Type B pancreatic cell (in vitro differentiated cells): ENCODE data around the gene HIVEP3. TPM values are rescaled to one million over a fixed set of nuclear protein-coding genes. Genes with fewer than 3 reads are reported as not detected.

Source experiments
- DNase-seq: peaks from one replicate; pipeline ENCODE4 v3.0.0; 2021; ENCODE audit warnings: mixed read lengths; ENCODE audit not compliant: unreplicated experiment; ENCODE audit errors: extremely low spot score
- H3K27ac Mint-ChIP-seq: 2 replicates; pipeline ENCODE4 v1.8.0; 2021; ENCODE audit warnings: mild to moderate bottlenecking, mixed read lengths
- H3K27me3 Mint-ChIP-seq: 2 replicates; pipeline ENCODE4 v1.8.0; 2021; ENCODE audit warnings: mixed read lengths
- H3K36me3 Mint-ChIP-seq: 2 replicates; pipeline ENCODE4 v1.8.0; 2021; ENCODE audit warnings: mixed read lengths
- H3K4me1 Mint-ChIP-seq: one replicate; pipeline ENCODE4 v1.8.0; 2021; ENCODE audit warnings: mixed read lengths; ENCODE audit not compliant: unreplicated experiment
- H3K4me3 Mint-ChIP-seq: 2 replicates; pipeline ENCODE4 v1.8.0; 2021; ENCODE audit warnings: mild to moderate bottlenecking, mixed read lengths
- H3K9me3 Mint-ChIP-seq: 2 replicates; pipeline ENCODE4 v1.8.0; 2021; ENCODE audit warnings: mixed read lengths
- total RNA-seq: library from RNA; stranded (reverse); gene quantifications from 2 replicates; pipeline ENCODE4 v1.2.1, GENCODE V29; 2021; ENCODE audit warnings: low replicate concordance
- TF ChIP-seq, protein P1 (sequence below): fragments of 200-600 bp; sonication (generic); conservative IDR thresholded peaks from 2 replicates; pipeline ENCODE4 v1.5.0; 2021; ENCODE audit warnings: antibody characterized with exemption, mild to moderate bottlenecking

The HIVEP3 gene
- total RNA-seq, 1 donor from 2014 or later, result 9.2 TPM

DNA sequence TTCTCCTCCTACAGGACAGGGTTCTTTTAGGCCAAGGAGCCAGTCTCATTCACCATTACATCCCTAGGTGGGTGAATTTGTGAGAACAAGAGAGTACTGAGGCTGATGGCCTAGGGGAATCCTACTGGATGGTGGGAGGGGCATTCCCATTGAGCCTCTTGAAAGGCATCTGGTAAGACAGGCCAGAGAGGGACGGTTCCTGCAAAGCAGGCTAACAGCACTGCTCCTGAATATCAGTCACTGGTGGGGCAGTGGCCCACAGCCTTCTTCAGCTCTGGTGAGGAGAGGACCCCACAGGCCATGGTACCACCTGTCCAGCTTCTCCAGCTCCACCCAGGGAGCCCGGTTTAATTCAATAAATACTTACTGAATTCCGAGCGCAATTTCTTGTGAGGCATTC, 308.4 kb downstream of the HIVEP3 start:
- Mint-ChIP-seq H3K4me3 (no peak overlapping the region), H3K27me3 (peaks cover 11% of the 10 kb centered on the region), H3K27ac (no peak overlapping the region), H3K4me1 (peaks cover 12% of the 10 kb centered on the region), H3K36me3 (no peaks in the 10 kb centered on the region), H3K9me3 (peaks cover 5% of the 10 kb centered on the region)
- DNase-seq, result no peak
- TF ChIP-seq, protein P1, sequence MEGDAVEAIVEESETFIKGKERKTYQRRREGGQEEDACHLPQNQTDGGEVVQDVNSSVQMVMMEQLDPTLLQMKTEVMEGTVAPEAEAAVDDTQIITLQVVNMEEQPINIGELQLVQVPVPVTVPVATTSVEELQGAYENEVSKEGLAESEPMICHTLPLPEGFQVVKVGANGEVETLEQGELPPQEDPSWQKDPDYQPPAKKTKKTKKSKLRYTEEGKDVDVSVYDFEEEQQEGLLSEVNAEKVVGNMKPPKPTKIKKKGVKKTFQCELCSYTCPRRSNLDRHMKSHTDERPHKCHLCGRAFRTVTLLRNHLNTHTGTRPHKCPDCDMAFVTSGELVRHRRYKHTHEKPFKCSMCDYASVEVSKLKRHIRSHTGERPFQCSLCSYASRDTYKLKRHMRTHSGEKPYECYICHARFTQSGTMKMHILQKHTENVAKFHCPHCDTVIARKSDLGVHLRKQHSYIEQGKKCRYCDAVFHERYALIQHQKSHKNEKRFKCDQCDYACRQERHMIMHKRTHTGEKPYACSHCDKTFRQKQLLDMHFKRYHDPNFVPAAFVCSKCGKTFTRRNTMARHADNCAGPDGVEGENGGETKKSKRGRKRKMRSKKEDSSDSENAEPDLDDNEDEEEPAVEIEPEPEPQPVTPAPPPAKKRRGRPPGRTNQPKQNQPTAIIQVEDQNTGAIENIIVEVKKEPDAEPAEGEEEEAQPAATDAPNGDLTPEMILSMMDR, result no peak

DNA sequence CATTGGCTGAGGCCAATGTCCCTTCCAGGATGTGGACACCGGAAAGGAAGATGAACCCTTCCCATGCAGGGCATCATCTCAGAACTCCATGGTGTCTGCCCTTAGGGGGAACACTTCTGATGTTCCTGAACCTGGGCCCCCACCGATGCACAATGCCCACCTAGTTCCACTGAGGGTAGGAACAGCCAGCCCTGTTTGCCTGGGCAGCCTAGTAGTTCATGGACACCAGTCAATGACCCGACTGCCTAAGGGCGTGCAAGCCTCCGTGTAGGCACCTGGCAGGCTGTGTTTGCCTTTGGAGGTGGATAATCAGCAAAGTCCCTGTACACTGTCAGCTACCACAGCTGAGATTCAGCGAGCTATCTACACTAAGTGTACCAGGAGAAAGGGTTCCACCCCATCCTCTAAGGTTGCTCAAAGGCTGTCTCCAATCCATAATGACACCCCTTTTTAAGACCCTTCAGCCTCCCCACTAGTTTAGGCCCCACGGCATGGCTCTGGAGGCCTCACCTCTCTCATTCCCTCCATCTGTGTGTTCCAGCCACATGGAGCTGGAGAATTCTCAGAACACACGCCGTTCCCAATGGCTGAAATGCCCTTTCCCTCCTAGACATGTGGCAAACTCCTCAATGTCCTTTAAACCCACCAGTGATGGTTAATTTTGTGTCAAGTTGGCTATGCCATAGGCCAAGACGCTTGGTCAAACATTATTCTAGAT, 309.4 kb downstream of the HIVEP3 start:
- no peak for DNase-seq
- Mint-ChIP-seq H3K4me3 (no peak overlapping the region), H3K36me3 (no peaks in the 10 kb centered on the region), H3K9me3 (peaks cover 5% of the 10 kb centered on the region), H3K27me3 (peaks cover 12% of the 10 kb centered on the region), H3K27ac (no peak overlapping the region), H3K4me1 (peaks cover 12% of the 10 kb centered on the region)
- TF ChIP-seq, protein P1, result no peak

DNA sequence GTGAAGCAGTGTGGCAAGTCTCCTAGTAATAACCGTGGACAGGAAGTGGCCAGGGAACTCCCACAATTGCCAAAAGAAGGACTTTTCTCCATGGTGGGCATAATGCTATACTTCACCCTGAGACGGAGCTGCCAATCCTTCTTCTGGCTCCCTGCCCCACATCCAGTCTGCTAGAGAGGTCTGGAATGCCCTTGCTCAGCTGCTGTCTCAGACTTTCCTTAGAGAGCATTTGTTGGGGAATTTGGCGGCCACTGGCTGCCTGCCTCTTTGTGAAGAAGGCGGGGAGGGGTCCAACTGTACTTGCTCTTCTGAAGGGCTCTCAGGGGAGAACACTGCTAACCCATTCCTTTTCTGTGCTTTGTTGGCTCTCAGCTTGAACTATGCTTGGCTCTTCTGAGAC, 310.5 kb downstream of the HIVEP3 start:
- Mint-ChIP-seq H3K4me3 (no peak overlapping the region), H3K27ac (no peak overlapping the region), H3K36me3 (no peaks in the 10 kb centered on the region), H3K27me3 (peaks cover 12% of the 10 kb centered on the region), H3K4me1 (peaks cover 8% of the 10 kb centered on the region), H3K9me3 (peaks cover 5% of the 10 kb centered on the region)
- no peak for DNase-seq
- TF ChIP-seq, protein P1, result no peak

DNA sequence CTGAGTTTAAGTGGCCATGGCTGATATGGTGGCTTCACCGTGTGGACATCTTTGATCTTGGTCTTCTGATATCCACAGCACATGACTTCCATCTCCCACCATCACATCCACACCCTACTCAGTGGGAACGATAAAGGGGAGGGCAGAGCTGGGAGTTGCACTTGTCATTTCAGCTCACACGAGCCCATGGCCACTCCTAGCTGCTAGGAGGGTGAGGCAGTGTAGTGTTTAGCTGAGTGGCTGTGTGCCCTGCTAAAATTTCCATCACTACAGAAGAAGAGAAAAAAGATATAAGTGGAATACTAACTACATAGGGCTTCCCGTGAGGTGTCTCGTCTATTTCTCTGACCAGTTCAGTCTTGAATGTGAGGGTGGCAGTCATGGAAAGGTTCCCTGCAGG, 310.9 kb downstream of the HIVEP3 start:
- no peak overlapping the region for H3K27ac Mint-ChIP-seq

DNA sequence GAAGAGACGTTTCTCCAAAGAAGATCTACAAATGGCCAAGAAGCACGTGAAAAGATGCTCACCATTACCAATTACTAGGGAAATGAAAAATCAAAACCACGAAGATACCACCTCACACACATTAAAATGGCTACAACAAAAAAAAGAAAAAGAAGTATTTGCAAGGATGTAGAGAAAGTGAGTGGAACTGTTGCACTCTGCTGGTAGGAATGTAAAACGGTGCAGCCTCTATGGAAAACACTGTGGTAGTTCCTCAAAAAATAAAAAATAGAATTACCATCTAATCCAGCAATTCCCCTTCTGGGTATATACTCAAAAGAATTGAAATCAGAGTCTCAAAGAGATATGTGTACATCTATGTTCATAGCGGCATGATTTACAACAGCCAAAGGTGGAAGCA, 318.8 kb downstream of the HIVEP3 start:
- Mint-ChIP-seq H3K27me3 (no peaks in the 10 kb centered on the region), H3K9me3 (peaks cover 7% of the 10 kb centered on the region), H3K27ac (no peak overlapping the region), H3K4me3 (no peak overlapping the region), H3K36me3 (no peaks in the 10 kb centered on the region), H3K4me1 (peaks cover 5% of the 10 kb centered on the region)
- TF ChIP-seq, protein P1, result peak; percentile 68
- no peak for DNase-seq

More for the DNA sequence above, 310.9 kb downstream of the HIVEP3 start:
- peaks cover 5% of the 10 kb centered on the region for H3K9me3 Mint-ChIP-seq
- TF ChIP-seq, protein P1, result no peak
- H3K4me3 Mint-ChIP-seq, result no peak overlapping the region
- DNase-seq, result no peak
- peaks cover 8% of the 10 kb centered on the region for H3K4me1 Mint-ChIP-seq
- H3K36me3 Mint-ChIP-seq, result no peaks in the 10 kb centered on the region
- H3K27me3 Mint-ChIP-seq, result peaks cover 12% of the 10 kb centered on the region
